GM12875 (cell line): Measurements from ENCODE around the gene GULP1.
"Not testable (repeated sequence)": the region's sequence is repeated elsewhere in the genome, so short reads cannot be mapped to it uniquely, and the experiment has no call there.

Experiments used
- H3K4me3 ChIP-seq: one replicate; pipeline ENCODE4 v1.5.1; 2011; ENCODE audit warnings: low read depth, low read length, control low read depth
- CTCF ChIP-seq: IDR thresholded peaks from 2 replicates; pipeline ENCODE4 v1.5.1; 2011; ENCODE audit warnings: low read depth, mild to moderate bottlenecking, control low read depth, inconsistent platforms, low read length, moderate library complexity, borderline replicate concordance; ENCODE audit not compliant: insufficient read depth

The GULP1 gene

DNA sequence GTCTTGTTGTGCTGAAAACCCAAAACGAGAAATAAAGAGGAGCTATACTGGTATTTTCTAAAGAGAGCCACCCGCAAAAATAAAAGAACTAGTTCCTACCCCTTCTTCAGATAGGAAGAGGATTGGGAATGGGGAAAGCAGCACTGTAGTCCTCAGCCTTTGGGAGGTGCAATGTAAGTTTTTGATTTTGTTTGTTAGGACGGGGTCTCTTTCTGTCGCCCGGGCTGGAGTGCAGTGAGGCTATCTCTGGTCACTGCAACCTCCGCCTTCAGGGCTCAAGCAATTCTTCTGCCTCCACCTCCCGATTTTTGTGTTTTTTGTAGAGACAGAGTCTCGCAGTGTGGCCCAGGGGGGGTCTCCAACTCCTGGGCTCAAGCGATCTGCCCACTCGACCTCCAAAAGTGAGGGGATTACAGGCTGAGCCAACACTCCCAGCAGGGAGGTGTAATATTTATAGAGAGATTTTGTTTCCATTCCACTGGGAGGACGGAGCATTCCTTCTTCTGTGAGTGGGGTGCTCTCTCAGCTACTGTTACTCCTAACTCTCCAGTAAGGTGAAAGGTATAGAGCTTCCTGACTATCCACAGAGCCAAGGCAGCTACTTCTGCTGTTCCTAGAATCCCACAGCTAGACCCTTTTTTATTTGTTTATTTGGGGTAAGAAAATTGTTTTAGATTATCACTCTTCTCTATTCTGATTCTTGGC, 13.1 kb upstream of the GULP1 start:
- TF ChIP-seq CTCF, result no peak

DNA sequence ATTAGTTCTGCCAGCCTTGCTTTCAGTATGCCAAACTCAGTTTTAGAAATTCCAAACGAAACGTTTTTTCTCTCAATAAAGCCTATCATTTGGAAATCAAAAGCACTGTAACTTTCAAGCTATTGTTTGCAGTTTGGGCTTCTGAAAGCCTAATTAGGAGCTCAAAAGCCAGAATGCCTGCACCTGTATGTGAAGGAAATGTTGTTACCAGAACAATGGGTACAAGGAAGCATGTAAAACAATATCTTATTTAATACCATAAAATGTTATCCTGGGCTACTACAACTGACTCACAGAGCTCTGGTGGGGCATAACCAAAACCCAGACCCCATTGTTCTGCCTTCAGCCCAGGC, 12.6 kb upstream of the GULP1 start:
- no peak for TF ChIP-seq CTCF
- no peak overlapping the region for H3K4me3 ChIP-seq

More for the DNA sequence above, 13.1 kb upstream of the GULP1 start:
- H3K4me3 ChIP-seq, result no peak overlapping the region

GRCh38 chr2:188280811-188281222, 10.9 kb upstream of the GULP1 start:
- no peak for TF ChIP-seq CTCF
- no peak overlapping the region for H3K4me3 ChIP-seq

GRCh38 chr2:188282907-188283306, 8.8 kb upstream of the GULP1 start:
- TF ChIP-seq CTCF, result no peak
- no peak overlapping the region for H3K4me3 ChIP-seq

GRCh38 chr2:188284251-188284650, 7.4 kb upstream of the GULP1 start:
- H3K4me3 ChIP-seq, result not testable (repeated sequence)

DNA sequence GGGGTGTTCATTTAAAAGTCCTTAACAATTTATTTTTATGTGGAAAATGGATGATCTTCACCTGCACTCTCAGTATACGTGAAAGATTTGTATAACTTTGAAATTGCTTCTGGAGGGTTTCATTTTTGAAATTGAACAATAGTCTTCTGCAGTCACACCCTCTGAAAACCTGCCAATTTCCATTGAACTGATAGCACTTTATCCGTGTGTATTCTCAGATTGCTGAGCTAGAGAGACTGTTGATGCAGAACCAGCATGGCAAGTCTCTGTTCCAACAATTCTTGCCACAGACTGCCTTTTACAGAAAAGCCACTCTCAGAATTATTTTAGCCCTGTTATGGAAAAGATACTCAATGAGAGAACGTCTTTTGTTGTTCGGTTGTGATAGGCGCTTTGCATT, 6.6 kb upstream of the GULP1 start:
- TF ChIP-seq CTCF, result no peak
- H3K4me3 ChIP-seq, result no peak overlapping the region

GRCh38 chr2:188285774-188286173, 5.9 kb upstream of the GULP1 start:
- no peak for TF ChIP-seq CTCF
- no peak overlapping the region for H3K4me3 ChIP-seq
